Keratinocyte (primary cell): ENCODE results near the gene TNNC1.

Experiments used
- CTCF ChIP-seq, 3 experiments: IDR thresholded peaks in 1 of 3; conservative IDR thresholded peaks in 1 of 3; optimal IDR thresholded peaks in 1 of 3; 2 replicates in 2 of 3; 3 replicates in 1 of 3; pipeline versions ENCODE3 to v1.5.1; 2011; ENCODE audit warnings: low read length in 3 of 3, mild to moderate bottlenecking in 3 of 3, moderate library complexity in 2 of 3, control low read depth in 1 of 3, inconsistent platforms in 1 of 3; ENCODE audit not compliant: insufficient read depth in 2 of 3; ENCODE audit errors: extremely low read depth in 1 of 3
- EZH2 ChIP-seq: IDR thresholded peaks from one replicate; pipeline ENCODE4 v1.6.1; 2012; ENCODE audit warnings: inconsistent platforms, mild to moderate bottlenecking, low read length, moderate library complexity

GRCh38 chr3:52403271-52403841 is 50.5 kb downstream of the TNNC1 start:
- no peak for TF ChIP-seq CTCF (optimal IDR thresholded peaks at IDR 0.05 in 1 of 3, IDR thresholded peaks at IDR 0.05 in 1 of 3, conservative IDR thresholded peaks at IDR 0.05 in 1 of 3; ENCODE audit: extremely low read depth in 1 of 3, insufficient read depth in 2 of 3, low read length in 3 of 3)
- no peak for TF ChIP-seq EZH2
